Measurements from ENCODE around the gene UBXN6.

UBXN6 gene, protein sequence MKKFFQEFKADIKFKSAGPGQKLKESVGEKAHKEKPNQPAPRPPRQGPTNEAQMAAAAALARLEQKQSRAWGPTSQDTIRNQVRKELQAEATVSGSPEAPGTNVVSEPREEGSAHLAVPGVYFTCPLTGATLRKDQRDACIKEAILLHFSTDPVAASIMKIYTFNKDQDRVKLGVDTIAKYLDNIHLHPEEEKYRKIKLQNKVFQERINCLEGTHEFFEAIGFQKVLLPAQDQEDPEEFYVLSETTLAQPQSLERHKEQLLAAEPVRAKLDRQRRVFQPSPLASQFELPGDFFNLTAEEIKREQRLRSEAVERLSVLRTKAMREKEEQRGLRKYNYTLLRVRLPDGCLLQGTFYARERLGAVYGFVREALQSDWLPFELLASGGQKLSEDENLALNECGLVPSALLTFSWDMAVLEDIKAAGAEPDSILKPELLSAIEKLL

GRCh38 chr19:4457654-4458395 is at the start of gene UBXN6:
Gene UBXN6 (minus strand): TSS chr19:4457794. CDS start chr19:4457697, 97 bp downstream.
- peak; percentile 83 to 94 for DNase-seq

- DNase-seq, result no peak
Observed at GRCh38 chr19:4507150-4507452, 49.5 kb upstream of the UBXN6 start.

DNA sequence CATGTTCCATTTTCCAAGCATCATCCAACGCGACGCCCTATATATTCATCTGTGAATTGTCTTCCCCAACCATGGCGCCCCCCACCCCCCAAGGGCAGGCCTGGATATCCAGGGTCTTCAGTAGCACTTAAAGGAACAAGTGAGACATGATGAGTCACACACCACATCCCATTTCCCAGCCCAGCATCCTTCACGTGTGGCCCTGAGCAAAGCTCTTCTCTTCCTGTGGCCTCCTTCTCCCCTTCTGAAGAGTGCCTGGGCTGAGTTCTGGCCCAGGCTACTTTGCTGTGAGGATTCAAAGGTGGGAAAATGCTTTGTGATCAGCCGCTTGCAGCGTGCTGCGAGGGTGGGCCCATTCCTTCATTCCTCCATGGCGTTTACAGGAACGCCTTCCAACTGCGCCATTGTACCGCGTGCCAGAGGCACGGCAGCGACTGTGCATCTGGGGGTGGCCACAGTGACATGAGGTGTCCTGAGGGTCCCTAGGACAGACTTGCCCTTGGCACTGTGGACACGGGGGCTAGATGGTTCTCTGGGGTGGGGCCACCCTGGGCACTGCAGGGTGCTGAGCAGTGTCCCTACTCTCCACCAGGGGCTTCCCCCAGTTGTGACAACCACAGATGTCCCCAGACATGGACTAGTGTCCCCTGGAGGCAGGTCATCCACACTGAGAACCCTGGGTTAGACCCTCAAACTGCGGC is 49.0 kb upstream of the UBXN6 start:
- no peak for DNase-seq

- DNase-seq, result no peak
Observed at GRCh38 chr19:4505570-4506448, 48.2 kb upstream of the UBXN6 start.

DNA sequence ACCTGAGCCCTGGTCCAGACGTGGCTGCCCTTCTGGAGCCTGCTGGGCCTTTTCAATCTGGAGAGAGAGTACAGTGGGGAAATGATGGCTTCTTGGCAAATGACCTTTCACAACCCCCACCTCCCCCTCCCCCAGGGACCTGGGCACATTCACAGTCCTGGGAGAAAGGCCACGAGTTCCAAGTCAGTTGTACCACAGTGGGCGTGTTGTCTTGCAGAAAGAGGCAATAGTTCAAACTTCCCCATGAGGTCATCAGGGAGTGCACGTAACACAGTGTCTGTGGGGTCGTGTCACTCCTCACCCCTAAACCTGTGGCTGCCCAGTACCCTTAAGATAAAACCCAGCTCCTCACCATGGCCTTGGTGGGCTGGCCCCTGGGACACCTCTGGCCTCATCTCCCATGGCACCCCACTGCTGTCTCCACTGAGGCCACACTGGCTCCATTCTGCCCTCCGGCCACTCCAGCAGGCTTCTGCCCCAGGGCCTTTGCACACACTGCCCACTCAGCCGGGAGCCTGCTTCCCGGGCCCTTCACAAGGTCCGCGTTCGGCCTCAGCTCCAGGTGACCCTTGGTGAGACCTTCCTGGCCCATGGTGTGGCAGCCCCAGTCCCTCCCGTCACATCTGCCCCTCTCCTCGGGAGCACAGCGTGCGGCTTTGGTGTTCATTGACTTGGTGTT is 47.4 kb upstream of the UBXN6 start:
- DNase-seq, result no peak

DNA sequence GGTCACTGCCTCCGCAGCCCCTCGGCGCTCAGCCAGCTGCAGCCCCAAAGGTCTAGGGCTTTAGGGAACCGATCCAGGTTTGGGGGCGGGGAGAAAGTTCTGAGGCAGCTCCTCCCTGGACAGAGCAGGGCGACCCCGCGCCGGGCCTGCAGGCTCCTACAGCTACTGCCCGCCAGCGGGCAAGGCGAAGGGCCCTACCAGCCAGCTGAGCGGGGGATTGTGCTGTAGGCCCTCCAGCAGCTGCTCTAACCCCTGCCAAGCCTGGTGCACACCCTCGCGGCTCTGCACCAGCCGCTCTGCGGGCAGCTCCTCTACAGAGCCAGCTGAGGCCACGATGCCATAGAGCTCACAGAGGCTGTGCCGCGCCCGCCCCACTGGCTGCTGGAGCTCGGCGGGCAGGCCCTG is 46.7 kb upstream of the UBXN6 start:
- no peak for DNase-seq

GRCh38 chr19:4503825-4504170 is 46.2 kb upstream of the UBXN6 start:
- no peak for DNase-seq

DNA sequence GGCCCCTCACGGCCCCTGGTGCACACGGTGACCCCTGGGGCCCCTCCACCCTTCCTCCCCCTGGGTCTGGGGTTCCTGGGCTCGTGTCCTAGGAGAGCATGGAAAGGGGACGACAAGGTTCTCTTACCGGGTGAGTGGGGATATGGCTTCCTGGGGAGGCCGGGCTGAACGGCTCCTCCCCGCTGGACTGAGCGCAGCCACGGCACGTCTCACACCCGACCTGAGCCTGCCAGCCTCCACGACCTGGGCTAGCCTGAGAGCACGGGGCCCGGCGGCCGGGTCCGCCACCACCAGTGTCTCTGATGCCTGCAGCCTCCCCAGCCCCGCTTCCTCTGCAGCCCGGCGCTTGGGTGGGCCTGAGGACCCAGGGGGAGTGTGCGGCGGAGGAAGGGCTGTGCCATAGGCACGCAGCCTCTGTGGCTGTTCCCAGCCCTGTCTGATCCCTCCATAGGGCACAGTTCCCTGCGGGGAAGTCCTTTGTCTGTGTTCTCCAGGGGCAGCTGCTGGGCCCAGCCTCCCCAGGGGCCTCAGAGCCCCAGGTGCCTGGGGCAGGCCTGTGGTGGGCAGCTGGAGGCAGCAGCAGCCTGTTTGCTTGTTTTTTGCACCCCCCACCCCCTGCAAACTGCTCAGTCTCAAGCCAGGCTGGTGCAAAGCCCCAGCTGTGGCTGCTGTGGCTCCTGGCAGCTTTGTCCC is 45.7 kb upstream of the UBXN6 start:
- no peak for DNase-seq

GRCh38 chr19:4502282-4503131 is 44.9 kb upstream of the UBXN6 start:
- DNase-seq, result no peak

DNA sequence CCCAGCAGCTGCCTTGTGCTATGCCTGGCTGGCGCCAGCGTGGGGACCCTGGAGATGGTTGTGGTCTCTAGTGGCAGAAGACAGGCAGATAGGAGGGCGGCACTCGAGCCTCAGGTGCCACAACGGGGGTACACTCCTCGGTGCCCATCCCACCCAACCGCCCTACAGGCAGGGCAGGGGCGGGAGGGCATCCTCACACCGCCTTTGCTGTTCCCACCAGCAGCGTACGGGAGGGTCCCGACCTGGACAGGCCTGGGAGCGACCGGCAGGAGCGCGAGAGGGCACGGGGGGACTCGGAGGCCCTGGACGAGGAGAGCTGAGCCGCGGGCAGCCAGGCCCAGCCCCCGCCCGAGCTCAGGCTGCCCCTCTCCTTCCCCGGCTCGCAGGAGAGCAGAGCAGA is 44.1 kb upstream of the UBXN6 start:
- no peak for DNase-seq

DNA sequence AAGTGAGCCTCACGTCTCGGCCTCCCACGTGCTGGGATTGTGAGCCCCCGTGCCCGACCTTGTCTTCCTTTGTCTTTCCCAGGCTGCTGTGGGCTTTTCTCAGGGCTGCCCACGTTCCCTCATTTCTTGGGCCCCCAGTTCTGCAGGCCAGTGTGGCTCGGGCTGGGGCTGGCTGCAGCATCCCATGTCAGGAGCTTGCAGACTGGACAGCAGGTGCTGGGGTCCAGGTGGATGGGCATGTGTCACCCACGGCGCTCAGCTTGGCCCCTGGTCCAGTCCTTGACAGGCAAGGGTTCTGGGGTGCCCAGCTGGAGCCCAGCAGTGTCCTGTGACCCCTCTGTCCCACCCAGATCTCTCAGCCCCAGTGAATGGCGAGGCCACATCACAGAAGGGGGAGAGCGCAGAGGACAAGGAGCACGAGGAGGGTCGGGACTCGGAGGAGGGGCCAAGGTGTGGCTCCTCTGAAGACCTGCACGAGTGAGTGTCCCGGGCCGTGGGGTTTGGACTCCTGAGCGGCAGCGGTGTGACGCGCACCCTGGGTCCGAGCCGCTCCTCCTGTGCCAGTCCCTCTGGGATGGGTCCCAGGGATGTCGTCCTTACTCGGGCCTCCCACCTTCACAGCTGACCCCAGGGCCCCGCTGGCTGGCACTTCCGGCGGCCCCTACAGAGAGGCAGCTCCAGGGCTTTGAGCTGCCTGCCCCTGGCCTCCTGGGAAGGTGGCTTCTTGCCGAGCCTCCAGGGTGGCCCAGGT is 43.4 kb upstream of the UBXN6 start:
- no peak for DNase-seq

DNA sequence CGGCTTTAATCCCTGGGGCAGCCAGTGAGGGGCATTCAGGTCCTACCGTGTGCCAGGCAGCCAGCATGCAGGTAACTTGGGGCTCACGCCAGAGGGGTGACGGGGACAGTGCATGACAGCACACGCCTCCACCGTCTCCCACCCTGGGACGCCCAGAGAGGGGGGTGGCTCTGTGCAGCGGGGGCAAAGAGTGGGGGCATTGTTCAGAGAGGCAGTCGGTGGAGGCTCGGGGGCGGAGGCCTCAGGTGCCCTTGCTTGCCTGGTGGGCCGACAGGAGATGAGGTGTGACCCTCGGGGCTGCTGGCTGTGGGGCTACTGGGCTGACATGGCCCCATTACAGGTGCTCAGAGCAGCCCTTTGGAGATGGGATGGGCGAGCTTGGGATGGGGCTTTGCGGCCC is 42.3 kb upstream of the UBXN6 start:
- no peak for DNase-seq

DNA sequence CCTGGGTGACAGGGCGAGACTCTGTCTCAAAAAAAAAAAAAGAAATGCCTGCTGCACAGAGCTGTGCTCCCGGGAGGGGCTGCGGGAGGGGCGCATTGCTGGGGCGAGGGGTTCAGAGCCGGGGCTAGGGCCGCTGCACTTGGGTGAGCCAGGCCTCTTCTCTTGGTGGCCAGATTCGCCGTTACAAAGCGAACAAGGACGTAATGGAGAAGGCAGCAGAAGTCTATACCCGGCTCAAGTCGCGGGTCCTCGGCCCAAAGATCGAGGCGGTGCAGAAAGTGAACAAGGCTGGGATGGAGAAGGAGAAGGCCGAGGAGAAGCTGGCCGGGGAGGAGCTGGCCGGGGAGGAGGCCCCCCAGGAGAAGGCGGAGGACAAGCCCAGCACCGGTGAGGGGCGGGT is 41.7 kb upstream of the UBXN6 start:
- DNase-seq, result no peak

DNA sequence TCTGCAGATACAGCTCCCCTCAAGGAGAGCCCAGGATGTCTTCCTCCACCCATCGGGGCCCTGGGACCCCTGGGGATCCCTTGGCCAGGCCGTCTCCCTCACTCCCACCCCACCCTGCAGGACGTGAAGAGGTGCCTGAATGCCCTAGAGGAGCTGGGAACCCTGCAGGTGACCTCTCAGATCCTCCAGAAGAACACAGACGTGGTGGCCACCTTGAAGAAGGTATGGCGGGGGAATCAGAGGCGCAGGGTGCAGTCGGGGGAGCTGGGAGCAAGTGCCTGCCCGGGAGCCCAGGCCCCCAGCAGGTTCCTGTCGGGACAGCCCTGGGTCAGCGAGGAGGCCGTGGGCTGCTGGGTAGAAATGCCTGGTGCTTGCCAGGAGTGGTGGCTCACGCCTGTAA is 41.1 kb upstream of the UBXN6 start:
- no peak for DNase-seq

DNA sequence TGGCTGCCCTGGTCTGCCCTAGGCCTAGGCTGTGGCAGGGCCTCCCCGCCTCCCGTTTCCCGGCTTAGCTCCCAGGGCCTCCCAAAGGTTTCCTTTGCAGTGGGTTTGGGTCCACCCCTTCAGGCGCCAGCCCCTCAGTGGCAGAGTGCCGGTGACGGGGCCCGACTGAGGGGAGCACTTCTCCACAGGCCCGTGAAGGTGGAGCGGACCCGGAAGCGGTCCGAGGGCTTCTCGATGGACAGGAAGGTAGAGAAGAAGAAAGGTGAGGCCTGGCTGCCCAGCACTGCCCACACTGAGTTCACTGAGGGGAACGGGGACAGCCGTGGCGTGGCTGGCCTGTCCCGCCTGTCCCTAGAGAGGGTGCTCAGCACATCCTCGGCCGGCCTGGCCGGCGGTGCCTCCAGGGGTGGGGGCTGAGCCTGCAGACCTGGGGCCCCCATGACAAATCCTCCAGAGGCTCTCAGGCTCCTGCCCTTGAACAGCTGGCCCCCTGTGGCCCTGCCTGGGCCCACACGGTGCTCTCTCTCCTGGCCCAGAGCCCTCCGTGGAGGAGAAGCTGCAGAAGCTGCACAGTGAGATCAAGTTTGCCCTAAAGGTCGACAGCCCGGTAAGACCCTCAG is 40.3 kb upstream of the UBXN6 start:
- no peak for DNase-seq

GRCh38 chr19:4496304-4496703 is 38.7 kb upstream of the UBXN6 start:
- DNase-seq, result no peak

DNA sequence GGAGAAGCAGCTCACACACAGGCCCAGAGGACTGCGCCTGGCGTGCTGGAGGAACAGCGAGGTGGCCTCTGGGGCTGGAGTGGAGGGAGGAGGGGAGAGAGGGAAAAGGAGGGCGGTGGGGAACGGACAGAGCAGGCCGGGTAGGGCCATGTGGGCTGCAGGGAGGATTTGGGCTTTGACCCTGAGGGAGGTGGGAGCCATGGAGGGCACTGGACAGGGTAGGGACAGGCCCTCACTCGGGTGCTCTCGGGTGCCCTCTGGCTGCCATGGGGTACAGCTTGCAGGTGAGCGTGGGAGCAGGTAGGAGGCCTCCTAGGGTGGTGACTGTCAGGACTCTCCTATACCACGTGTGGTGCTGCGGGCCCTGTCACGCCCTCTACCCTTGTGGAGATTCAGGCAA is 37.9 kb upstream of the UBXN6 start:
- peak in 1 of 2 experiments; percentile 45 for DNase-seq

GRCh38 chr19:4494691-4495064 is 37.1 kb upstream of the UBXN6 start:
- DNase-seq, result no peak

- DNase-seq, result no peak
Observed at GRCh38 chr19:4493929-4494690, 36.5 kb upstream of the UBXN6 start.

Data from NCI-H526 (cell line).